GM18517 (cell line): Measurements from ENCODE around the gene ACOXL.
"Not testable (repeated sequence)": the region's sequence is repeated elsewhere in the genome, so short reads cannot be mapped to it uniquely, and the experiment has no call there.

Experiments
- ATAC-seq: cut with Tn5 transposase; IDR thresholded peaks from one replicate; pipeline ENCODE4 v1.9.1; 2021; ENCODE audit warnings: mild to moderate bottlenecking, moderate library complexity; ENCODE audit not compliant: unreplicated experiment

The ACOXL gene

DNA sequence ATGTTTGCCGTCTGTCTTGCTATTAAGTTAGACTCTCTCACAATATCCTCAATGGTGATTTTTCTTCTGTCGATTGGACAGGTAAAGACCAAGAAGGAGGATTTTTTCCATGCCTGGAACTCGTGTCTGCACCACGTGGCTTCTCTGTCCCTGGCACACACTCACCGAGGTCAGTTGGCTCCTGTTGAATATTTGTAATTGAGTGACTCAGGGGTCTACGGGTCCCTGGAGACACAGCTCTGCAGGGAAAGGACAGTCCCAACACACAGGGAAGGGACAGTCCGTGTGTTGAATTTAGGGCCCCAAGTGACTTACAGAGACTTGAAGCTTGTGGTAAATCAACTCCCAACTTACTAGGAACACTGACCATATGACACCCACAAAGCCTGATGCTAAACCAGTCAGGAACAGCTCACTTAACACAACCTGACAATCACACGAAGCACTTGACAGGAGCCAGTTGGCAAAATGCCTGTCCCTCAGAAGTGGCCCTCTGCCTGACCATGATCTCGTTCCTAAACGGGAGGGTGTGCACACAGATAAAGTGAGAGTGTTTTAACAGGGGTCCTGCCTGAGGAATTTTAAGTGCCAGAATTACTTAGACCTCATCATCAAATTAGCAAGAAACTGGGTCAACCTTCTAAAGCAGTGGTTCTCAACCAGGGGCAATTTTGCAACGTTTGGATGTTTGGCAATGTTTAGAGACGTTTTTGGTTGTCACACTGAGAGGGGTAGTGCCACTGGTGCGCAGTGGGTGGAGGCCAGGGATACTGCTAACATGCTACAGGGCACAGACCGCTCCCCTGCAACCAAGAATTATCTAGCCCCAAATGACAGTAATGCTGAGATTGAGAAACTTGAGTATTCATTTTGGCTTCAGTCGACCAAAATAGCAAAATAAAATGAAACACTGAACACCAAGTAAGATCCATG is 299.4 kb downstream of the ACOXL start:
- no peak for ATAC-seq

DNA sequence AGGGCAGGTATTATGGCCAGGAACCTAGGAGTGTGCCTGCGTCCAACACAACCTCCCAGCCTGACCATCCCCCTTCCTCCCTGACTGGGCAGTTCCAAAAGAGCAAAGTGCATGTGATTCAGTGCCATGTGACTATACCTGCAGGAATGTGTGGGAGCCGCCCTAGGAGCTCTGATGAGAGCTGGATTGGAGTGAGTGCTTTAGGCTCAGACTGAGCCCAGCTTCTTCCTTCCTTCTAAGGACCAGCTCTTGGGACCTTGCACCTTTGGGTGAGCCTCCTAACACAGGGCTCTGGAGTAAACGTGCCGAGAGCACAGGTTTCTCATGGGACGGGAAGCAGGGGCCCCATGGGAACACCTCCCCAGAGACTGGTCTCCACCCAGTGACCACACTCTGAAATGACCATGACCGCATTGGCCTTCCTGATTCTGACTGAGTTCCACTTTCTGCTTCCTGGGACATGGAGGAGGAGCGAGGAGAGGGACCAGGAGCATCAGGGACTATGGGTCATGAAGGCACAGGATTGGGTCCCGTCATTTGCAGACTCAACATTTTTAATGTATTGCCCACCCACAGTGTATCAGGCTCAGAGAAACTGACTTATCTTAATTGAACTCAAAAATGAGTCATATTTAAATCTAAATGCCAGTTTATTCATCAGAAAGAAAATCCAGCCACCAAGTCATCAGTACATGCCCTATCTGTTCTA is 300.5 kb downstream of the ACOXL start:
- no peak for ATAC-seq

GRCh38 chr2:111034146-111034545 is 301.8 kb downstream of the ACOXL start:
- no peak for ATAC-seq

DNA sequence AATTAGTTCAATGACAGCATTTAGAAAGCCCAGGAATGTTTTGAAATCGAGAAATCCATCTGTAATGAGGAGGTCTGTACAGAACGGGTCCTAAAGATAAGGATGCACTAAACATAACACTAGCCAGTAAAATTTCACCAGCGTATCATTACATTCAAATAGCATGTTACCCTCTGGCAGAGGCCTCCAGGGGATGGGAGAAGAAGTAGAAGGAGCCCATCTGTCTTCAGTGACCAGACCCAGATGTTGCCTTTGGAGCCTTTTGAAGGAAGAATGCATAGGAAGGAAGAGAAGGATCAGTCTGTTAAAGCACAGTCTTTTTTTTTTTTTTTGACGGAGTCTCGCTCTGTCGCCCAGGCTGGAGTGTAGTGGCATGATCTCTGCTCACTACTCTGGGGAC is 302.2 kb downstream of the ACOXL start:
- no peak for ATAC-seq

- ATAC-seq: peak; percentile 50
These were observed 303.6 kb downstream of the ACOXL start for GRCh38 chr2:111035830-111036441.

DNA sequence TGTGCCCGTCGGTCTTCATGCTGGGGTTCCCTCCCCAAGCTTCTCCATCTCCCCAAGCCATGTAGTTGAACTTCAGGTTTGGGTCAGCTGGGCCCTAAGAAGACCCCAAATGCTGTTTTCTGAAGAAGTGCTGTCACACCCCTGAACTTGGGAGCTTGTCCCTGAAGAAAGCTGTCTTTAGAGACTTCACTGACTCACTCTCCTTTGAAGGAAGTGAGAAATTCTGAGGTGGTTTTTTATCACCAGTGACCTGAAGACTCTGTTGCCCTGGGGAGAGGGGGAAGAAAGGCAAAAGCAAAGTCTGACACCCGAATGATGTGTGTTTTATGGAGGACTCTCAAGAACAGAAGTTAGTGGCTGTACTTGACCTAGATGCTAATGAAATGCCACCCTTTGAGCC is 304.8 kb downstream of the ACOXL start:
- no peak for ATAC-seq

DNA sequence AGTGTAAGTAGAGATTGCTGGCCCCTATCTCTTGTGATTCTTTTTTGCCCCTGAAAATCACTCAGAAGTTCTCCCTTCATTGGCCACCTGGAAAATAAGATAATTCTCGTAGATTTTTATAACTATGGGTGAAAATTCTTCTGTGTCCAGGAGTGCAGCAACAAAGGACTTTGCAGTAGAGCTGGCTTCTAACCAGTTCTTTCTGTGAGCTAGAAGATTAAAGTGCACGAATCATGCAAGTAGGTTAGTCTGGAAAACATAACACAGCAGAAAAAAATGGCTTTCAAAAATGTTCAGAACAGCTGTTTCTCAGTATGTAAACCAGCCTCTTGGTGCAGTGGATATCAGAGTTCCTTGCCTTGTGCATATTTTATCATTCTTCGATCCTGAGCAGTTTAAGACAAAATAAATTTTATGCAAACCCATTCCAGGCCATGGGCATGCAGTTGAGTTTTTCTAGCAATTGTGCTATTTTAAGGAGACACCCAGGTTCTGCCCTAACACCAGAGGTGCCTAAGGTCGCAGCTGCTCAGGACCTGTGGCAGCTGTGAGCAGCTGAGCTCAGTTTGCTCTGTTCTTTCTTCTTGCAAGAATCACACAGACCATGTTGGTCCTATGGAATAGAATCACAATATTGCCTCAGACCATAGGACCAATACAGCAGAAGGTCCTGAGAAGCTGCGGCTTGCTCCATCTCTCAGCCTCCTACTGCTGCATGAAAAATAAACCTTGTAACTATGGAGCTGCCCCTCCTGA is 307.4 kb downstream of the ACOXL start:
- ATAC-seq: no peak

DNA sequence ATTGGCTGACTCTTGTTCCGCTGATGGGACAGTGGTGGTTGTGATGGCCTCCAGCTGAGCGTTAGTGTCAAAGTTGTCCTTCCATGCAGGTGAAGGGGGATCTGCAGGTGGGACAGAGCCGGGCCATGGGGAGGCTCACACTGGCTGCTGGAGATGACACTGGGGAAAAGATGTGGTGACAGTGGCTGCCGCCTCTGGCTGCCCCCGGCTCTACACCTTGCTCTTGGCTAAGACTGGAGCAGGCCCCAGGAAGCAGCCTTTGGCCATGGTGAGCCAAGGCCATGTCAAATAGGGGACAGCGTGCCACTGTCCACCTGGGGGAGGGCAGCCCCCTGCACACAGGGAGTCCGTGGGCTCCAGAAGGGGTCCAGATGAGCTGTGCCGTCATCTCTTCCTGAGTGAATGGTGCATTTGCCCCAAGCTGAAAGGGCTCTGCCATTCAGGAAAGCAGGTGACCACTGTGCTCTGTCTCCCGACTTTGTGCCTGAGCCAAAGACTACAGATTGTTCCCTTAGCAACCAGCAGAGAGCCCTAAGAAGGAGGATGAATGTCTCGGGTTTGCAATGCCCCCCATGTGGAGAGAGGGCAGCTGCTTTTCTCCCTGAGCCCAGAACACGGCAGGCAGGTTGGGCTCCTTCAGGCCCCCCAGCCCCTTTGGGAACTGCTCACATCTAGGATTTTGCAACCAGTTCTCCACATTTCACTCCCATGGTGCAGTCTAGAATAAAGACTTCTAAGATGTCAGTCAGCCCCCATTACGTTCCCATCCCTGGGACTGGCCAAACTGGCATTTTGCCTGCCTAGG is 309.2 kb downstream of the ACOXL start:
- no peak for ATAC-seq

DNA sequence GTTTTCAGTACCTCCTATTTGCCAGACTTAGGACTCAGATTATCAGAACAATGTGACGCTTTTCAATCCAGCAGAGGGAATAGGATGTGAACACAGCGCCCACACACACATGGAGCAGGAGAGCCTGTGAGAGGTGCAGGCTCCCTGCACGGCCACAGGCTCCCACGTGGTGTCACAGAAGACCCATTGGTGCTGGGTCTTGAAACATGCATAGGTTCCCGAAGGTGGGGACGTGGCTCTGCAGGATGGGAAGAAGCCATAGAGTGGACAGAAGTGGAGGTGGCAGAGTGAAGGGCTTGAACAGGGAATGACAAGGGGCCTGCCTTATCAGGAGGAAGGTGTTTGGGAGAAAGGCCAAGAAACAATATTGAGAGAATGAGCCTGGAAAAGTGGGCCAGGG is 309.9 kb downstream of the ACOXL start:
- no peak for ATAC-seq

GRCh38 chr2:111042772-111043771 is 310.7 kb downstream of the ACOXL start:
- no peak for ATAC-seq

GRCh38 chr2:111044066-111044465 is 311.7 kb downstream of the ACOXL start:
- ATAC-seq: no peak

- ATAC-seq: not testable (repeated sequence)
These were observed 312.9 kb downstream of the ACOXL start for GRCh38 chr2:111045236-111045635.

GRCh38 chr2:111045771-111046444 is 313.5 kb downstream of the ACOXL start:
- no peak for ATAC-seq

DNA sequence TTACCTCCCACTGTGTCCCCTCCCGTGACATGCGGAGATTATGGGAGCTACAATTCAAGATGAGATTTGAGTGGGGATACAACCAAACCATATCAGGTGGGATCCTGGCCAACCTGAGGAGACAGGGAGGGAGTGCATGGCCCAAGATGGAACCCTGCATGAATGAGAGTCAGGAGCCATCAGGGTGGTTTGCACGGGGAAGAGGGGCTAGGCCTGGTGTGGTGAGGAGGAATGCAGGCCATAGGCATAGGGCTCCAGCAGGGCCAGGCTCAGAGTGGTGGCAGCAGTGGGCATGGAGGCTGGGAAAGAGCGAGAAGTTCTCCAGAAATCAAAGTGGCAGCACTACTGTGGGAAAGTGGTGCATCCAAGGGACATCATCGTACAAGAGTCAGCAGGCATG is 314.3 kb downstream of the ACOXL start:
- ATAC-seq: no peak

GRCh38 chr2:111048856-111049768 is 316.7 kb downstream of the ACOXL start:
- no peak for ATAC-seq

- peak; percentile 72 for ATAC-seq
These were observed 317.6 kb downstream of the ACOXL start for GRCh38 chr2:111049792-111050640.
